GM11168 (cell line): ENCODE results near the gene MYZAP.

Experiments used
- in situ Hi-C: fragments of 300-500 bp; cut with MboI; formaldehyde crosslinking; loops from one replicate; pipeline ENCODE4 v1.12.0; 2022; ENCODE audit warnings: low sequenced_read_pairs; ENCODE audit not compliant: unreplicated experiment

Gene MYZAP

GRCh38 chr15:57589754-57590153 lies 1.9 kb upstream of the MYZAP start:
- in situ Hi-C loops = no loop called here

DNA sequence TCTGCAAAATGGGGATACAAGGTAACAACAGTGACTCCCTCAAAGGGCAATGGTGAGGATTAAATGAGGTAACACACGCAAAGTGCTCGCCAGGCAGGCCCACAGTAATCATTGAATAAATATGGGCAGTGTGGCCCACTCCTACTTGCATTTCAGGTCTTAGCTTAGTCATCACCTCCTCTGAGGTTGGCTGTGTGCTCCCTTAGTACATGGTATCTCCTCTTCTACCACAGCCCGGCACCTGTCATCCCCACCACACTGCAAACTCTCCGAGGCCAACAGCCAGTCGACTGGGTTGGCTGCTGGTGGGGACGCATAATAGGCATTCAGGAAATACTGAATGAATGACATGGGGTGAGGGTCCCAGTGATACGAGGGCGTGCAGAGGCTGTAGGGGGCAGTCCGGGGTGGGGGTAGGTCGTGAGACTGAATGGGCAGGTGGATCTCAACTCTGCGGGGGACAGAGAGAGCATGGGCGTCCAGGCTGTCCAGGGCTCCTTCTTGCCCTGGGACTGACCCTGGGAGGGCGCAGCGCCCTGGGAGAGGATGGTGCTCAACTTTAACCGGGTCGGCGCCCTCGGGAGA lies 375 bp upstream of the MYZAP start:
- in situ Hi-C loops = no loop called here

- in situ Hi-C loops = no loop called here
These were observed 722 bp downstream of the MYZAP start for GRCh38 chr15:57592426-57592825.

DNA sequence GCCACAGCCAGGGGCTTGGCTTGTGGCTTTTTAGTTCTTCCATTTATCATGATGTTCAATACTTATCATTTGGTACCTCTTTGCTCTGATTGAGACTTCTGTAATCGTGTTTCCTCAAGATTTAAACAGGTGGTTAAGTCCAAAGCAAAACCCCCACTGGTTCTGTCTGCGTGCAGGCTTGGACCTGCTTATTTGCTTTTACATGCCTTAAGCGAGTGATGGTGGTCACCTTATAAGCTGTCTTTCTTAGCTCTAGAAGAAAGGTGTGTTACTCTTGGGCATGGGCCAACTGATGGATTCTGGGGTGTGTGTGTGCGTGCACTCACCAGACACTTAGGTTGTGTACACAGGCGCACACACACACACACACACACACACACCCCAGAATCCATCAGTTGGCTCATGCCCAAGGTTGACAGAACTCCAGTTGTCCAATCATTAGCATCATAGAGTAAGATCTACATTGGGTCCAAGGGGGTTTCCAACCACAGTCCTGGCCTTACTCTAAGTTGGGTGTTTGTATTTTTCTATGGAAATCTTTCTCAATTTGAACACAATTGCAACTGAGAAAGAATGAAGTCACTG lies 1.2 kb downstream of the MYZAP start:
- in situ Hi-C loops = no loop called here

DNA sequence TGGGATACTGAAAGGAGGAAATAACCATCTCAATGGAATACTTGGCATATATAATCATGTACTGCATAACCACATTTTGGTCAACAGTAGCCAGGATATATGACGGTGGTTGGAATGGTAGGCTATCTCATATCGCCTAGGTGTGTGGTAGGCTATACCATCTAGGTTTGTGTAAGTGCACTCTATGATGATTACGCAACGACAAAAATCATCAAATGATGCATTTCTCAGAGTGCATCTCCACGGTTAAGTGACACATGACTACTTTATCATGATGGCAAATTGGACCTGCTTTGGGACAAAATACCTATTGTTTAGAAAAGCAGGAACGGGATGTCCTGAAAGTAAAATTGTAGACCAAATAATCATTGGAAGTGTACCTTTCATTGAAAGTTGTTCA lies 2.8 kb downstream of the MYZAP start:
- in situ Hi-C loops = no loop called here

GRCh38 chr15:57595011-57595866 lies 3.5 kb downstream of the MYZAP start:
- in situ Hi-C loops = no loop called here

GRCh38 chr15:57596301-57596855 lies 4.7 kb downstream of the MYZAP start:
- in situ Hi-C loops = no loop called here

GRCh38 chr15:57596978-57597377 lies 5.3 kb downstream of the MYZAP start:
- in situ Hi-C loops = no loop called here

GRCh38 chr15:57597431-57597830 lies 5.7 kb downstream of the MYZAP start:
- in situ Hi-C loops = no loop called here

- in situ Hi-C loops = no loop called here
These were observed 6.6 kb downstream of the MYZAP start for GRCh38 chr15:57598346-57598745.

DNA sequence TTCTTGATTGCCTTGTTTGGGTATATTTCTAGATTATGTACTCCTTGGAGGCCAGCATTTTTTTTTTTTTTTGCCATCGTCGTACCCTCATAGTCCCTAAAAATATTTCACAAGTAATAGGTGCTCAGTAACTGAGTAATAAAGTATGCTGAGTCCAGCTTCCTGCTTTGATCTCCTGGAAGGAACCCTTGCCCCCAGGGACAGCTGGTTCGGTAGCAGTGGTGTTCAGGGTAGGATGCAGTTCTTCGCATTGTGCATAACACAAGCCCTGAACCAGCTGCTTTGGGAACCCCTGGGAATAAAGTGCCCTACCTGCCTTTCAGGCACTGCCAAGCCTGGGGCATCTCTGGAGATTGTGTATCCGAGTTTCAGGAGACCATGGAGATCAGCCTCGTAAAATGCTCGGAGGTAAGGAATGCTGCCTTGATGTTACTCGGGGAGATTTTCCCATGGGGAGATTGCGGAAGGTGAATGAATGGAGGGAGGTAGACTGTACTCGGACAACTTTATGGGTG lies 7.6 kb downstream of the MYZAP start:
- in situ Hi-C loops = no loop called here

- in situ Hi-C loops = no loop called here
These were observed 8.5 kb downstream of the MYZAP start for GRCh38 chr15:57600197-57600596.

DNA sequence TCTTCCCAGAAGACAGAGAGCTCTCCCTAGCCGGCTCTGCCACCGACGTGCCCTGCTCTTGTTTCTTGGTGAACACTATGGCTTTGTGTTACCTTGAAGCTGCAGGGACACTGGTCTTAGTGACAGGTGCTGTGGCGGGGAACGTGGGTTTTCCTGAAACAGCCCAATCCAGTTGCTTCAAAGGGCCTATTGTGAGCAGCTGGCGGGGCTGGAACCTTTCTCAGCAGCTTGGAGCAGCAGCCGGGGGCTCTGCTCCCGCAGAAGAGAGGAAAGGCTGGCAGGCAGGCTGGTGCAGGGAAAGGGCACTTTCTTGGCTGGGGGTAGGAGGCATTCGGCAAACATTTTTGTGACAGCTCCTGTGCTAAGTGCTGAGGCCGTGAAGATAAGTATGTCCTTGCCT lies 12.8 kb downstream of the MYZAP start:
- in situ Hi-C loops = no loop called here

- in situ Hi-C loops = no loop called here
These were observed 13.8 kb downstream of the MYZAP start for GRCh38 chr15:57605491-57605890.

DNA sequence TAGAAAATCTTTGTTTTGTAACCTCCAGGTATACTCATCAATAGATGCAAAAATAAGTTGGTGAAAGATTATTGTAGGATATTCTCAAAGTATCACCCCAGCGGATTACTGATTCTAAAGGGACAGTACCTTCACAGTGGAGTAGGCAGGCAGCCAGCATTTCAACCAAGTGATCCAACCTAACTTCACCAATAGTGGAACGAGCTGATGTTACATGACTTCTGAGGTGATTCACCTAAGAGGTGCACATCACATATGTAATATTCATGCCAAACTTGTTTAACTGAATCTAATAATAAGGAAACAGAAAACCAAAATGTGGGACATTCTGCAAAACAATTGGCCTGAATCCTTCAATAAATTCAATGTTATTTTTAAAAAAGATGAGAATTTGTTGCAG lies 14.3 kb downstream of the MYZAP start:
- in situ Hi-C loops = no loop called here

DNA sequence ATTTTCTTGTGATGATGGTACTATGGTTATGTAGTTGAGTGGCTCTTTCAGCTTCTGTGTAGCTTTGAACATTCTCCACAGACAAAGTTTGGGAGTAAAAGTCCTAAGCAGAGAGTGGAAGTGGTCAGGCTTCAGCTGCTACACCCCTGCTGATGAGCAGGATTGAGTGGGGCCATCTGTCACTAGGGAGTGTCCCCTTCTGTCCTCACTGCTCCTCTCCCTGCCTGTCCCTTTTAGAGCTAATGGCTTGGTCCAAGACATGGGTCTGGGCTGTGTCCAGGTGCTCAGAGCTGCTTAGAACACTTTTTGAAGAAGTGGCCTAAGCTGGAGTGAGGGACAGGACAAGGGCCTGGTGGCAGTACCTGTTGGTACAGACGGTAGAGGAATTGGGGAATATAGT lies 15.1 kb downstream of the MYZAP start:
- in situ Hi-C loops = no loop called here

- in situ Hi-C loops = no loop called here
These were observed 15.9 kb downstream of the MYZAP start for GRCh38 chr15:57607570-57608000.

- in situ Hi-C loops = no loop called here
These were observed 18.3 kb downstream of the MYZAP start for GRCh38 chr15:57609805-57610529.

DNA sequence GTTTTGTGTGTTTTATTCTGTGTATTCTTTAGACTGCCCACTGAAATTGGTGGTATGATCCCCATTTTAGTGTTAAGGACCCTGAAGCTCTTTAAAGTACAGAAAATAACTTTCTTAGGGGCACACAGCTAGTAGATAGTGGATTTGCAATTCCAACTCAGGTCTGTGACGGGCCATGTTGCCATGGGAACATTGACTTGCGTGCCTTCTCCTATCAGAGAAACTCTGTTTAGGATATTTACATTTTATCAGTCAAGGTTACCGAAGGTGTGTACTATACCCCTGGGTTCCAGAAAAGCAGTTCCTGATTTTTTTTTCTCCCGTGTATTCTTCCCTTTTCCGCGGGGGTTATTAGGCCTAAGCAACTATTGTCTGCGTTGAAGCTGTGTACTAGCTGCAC lies 19.4 kb downstream of the MYZAP start:
- in situ Hi-C loops = no loop called here

- in situ Hi-C loops = no loop called here
These were observed 20.2 kb downstream of the MYZAP start for GRCh38 chr15:57611938-57612337.
